ENCODE data around the gene LILRB4.
"Not testable (repeated sequence)": the region's sequence is repeated elsewhere in the genome, so short reads cannot be mapped to it uniquely, and the experiment has no call there.

The LILRB4 gene

GRCh38 chr19:54696117-54696548 is 33.3 kb downstream of the LILRB4 start:
- no peak for DNase-seq (ENCODE audit: low spot score)

- DNase-seq (ENCODE audit: low spot score) = no peak
Measured at GRCh38 chr19:54696766-54697165, 34.0 kb downstream of the LILRB4 start.

GRCh38 chr19:54697716-54698115 is 34.9 kb downstream of the LILRB4 start:
- not testable (repeated sequence) for DNase-seq (ENCODE audit: low spot score)

DNA sequence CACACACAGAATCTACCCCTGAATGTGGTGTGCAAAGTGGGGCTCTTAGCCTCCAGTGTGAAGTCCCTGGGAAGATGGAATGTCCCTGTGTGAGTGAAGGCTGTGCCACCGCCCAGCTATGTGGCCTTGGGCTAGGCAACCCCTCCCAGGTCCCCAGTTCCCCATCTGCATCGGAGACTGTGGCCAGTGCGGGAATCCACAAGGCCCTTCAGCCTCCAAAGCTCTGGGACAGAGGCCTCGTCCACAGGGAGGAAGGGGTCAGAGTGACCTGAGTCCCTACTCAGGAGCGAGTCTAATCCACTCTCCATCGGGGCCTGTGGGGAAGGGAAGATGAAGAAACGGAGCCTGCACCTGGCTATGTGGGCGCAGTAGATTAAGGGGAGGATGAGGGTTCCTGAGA is 42.1 kb downstream of the LILRB4 start:
- no peak for DNase-seq (ENCODE audit: low spot score)

- no peak for DNase-seq (ENCODE audit: low spot score)
Measured at GRCh38 chr19:54707962-54708361, 45.2 kb downstream of the LILRB4 start.

- no peak for DNase-seq (ENCODE audit: low spot score)
Measured at GRCh38 chr19:54708781-54709180, 46.0 kb downstream of the LILRB4 start.

GRCh38 chr19:54709212-54709948 is 46.6 kb downstream of the LILRB4 start:
- DNase-seq (ENCODE audit: low spot score) = no peak

GRCh38 chr19:54709956-54710355 is 47.2 kb downstream of the LILRB4 start:
- DNase-seq (ENCODE audit: low spot score) = not testable (repeated sequence)

Data from kidney tubule cell (primary cell).